Prostate gland (tissue), 2 donors: Measurements from ENCODE around the gene CCDC149.

Experiments
- POLR2A ChIP-seq: fragments of 450-650 bp; IDR thresholded peaks from one replicate; pipeline ENCODE4 v1.6.1; 2016; ENCODE audit warnings: antibody characterized with exemption, mild to moderate bottlenecking
- POLR2AphosphoS5 ChIP-seq: sonication (generic); formaldehyde crosslinking; IDR thresholded peaks from one replicate; pipeline ENCODE4 v1.6.1; 2017; ENCODE audit warnings: antibody characterized with exemption
- TF ChIP-seq, protein P1 (sequence below), 4 experiments: fragments of 200-600 bp in 2 of 4; fragments of 450-650 bp in 2 of 4; sonication (generic) in 2 of 4; IDR thresholded peaks; 1 replicate in 3 of 4; 2 replicates in 1 of 4; pipeline ENCODE4 v1.5.1; 2016 to 2019; ENCODE audit warnings: antibody characterized with exemption in 4 of 4, mild to moderate bottlenecking in 2 of 4, moderate library complexity in 2 of 4

DNA sequence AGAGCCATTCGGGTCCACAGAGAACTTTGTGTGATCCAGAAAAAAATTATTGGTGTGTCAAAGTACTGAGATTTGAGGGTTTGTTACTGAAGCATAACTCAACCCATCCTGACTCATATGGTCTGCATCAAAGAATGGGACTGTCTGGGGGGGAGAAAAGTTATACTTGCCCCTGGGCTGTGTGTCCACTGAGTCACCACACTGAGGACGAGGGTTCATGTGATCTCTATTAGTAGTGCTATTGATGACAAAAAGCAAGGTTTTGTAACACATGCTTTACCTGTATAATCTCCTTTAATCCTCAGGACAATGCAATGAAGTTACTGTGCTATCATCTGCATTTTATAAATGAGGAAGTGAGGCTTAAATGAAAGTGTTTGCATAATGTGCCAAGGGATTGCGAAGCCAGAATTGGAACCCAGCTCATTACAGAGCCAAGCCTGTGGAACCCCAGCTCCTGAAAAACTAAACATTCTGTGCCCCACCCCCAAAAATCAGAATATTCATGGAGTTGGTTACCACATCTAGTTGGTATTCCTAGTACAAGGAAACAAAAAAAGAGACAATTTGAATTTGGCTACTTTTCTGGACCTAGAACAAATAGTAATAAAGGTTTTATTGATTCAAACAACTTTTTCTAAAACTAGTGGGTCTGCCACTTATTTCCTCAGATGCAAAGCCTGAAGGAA, 31.2 kb downstream of the CCDC149 start:
- no peak for TF ChIP-seq POLR2AphosphoS5
- TF ChIP-seq, protein P1, sequence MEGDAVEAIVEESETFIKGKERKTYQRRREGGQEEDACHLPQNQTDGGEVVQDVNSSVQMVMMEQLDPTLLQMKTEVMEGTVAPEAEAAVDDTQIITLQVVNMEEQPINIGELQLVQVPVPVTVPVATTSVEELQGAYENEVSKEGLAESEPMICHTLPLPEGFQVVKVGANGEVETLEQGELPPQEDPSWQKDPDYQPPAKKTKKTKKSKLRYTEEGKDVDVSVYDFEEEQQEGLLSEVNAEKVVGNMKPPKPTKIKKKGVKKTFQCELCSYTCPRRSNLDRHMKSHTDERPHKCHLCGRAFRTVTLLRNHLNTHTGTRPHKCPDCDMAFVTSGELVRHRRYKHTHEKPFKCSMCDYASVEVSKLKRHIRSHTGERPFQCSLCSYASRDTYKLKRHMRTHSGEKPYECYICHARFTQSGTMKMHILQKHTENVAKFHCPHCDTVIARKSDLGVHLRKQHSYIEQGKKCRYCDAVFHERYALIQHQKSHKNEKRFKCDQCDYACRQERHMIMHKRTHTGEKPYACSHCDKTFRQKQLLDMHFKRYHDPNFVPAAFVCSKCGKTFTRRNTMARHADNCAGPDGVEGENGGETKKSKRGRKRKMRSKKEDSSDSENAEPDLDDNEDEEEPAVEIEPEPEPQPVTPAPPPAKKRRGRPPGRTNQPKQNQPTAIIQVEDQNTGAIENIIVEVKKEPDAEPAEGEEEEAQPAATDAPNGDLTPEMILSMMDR (IDR thresholded peaks at IDR 0.05), result no peak
- no peak for TF ChIP-seq POLR2A
